Left lung (tissue), 10 donors: Measurements from ENCODE around the gene TAF1D. TPM values are rescaled to one million over a fixed set of nuclear protein-coding genes. Genes with fewer than 3 reads are reported as not detected.
"Not testable (repeated sequence)": the region's sequence is repeated elsewhere in the genome, so short reads cannot be mapped to it uniquely, and the experiment has no call there.

Experiments used
- ATAC-seq: fragments of 200-7000 bp; cut with Tn5 transposase; one replicate; pipeline ENCODE4 v1.9.1; 2020; ENCODE audit warnings: moderate library complexity
- DNase-seq, 4 donors: peaks; one replicate each; pipeline ENCODE4 v3.0.0-alpha.2; 2013 to 2020
- H3K27ac ChIP-seq, 2 donors: fragments of 200-600 bp; sonication (generic) in 1 of 2; one replicate each; pipeline versions ENCODE4 v1.5.0 to v1.8.0; 2020 to 2021
- H3K27me3 ChIP-seq, 2 donors: fragments of 200-600 bp; sonication (generic) in 1 of 2; one replicate each; pipeline versions ENCODE4 v1.5.0 to v1.8.0; 2020 to 2021
- H3K36me3 ChIP-seq, 2 donors: fragments of 200-600 bp; sonication (generic) in 1 of 2; one replicate each; pipeline versions ENCODE4 v1.5.0 to v1.8.0; 2020 to 2021
- H3K4me1 ChIP-seq, 2 donors: fragments of 200-600 bp; one replicate each; pipeline ENCODE4 v1.8.0; 2021
- H3K4me3 ChIP-seq, 2 donors: fragments of 200-600 bp; sonication (generic) in 1 of 2; one replicate each; pipeline versions ENCODE4 v1.5.0 to v1.8.0; 2020 to 2021; ENCODE audit warnings: mild to moderate bottlenecking in 1 of 2
- H3K9me3 ChIP-seq, 2 donors: fragments of 200-600 bp; sonication (generic) in 1 of 2; one replicate each; pipeline versions ENCODE4 v1.5.0 to v1.8.0; 2020 to 2021
- CTCF ChIP-seq, 2 donors: fragments of 200-600 bp; sonication (generic) in 1 of 2; IDR thresholded peaks; one replicate each; pipeline versions ENCODE4 v1.5.0 to v1.8.0; 2021; ENCODE audit warnings: antibody characterized with exemption in 2 of 2
- intact Hi-C, 2 donors: fragments of 100-400 bp; cut with DNase I; formaldehyde crosslinking; loops; one replicate each; pipeline versions ENCODE4 v1.11.2 to v1.14.2; 2022
- polyA plus RNA-seq, 6 donors: library from polyadenylated mRNA; unstranded; fragments of 120-200 nt; gene quantifications; one replicate each; pipeline ENCODE4 v1.2.1, GENCODE V29; 2013; ENCODE audit not compliant: insufficient read length in 6 of 6
- total RNA-seq, 2 donors: library from RNA; stranded (reverse); fragmentation: NEBNext Ultra II Directional; extraction: Animal tissue kit (Norgen Biotek cat#: 25700); gene quantifications; one replicate each; pipeline ENCODE4 v1.2.1, GENCODE V29; 2021
- donor health status: DM: no; HTN: yes; CAD: no.
- donor health status: DM: no; HTN: no; CAD: no.

Gene TAF1D
- total and polyA plus RNA-seq, 8 donors: 78.9 to 242 (median 175) TPM

- Histone ChIP-seq H3K4me1 (peaks cover 22 to 43% of the 10 kb centered on the region in 2 donors), H3K9me3 (no peaks in the 10 kb centered on the region), H3K27me3 (no peaks in the 10 kb centered on the region), H3K4me3 (peak overlapping the region; percentile 71 to 78), H3K36me3 (peaks cover 0 to 12% of the 10 kb centered on the region in 2 donors), H3K27ac (peak overlapping the region; percentile 93 to 95)
- DNase-seq: no peak
- TF ChIP-seq CTCF (IDR thresholded peaks at IDR 0.05): no peak
- peak; percentile 44 for ATAC-seq
- intact Hi-C loops: no loop called here
Observed at GRCh38 chr11:93783765-93784144, 42.5 kb upstream of the TAF1D start.

- H3K27me3 ChIP-seq: no peaks in the 10 kb centered on the region
- H3K4me3 ChIP-seq: peak overlapping the region; percentile 71 to 78
- intact Hi-C loops: no loop called here
Observed at GRCh38 chr11:93783362-93783761, 42.1 kb upstream of the TAF1D start.

GRCh38 chr11:93775289-93775688 is 34.0 kb upstream of the TAF1D start:
- DNase-seq (no peak), ATAC-seq (no peak)
- intact Hi-C loops: no loop called here
- no peak overlapping the region for H3K27ac ChIP-seq
- H3K36me3 ChIP-seq: no peaks in the 10 kb centered on the region
- no peaks in the 10 kb centered on the region for H3K27me3 ChIP-seq
- H3K4me1 ChIP-seq: no peaks in the 10 kb centered on the region
- no peak overlapping the region for H3K4me3 ChIP-seq
- TF ChIP-seq CTCF (IDR thresholded peaks at IDR 0.05): no peak
- H3K9me3 ChIP-seq: peaks cover 0 to 8% of the 10 kb centered on the region in 2 donors

More at GRCh38 chr11:93783362-93783761, 42.1 kb upstream of the TAF1D start:
- Histone ChIP-seq H3K4me1 (peaks cover 22 to 43% of the 10 kb centered on the region in 2 donors), H3K27ac (peak overlapping the region in 1 of 2 donors; percentile 93), H3K36me3 (peaks cover 0 to 8% of the 10 kb centered on the region in 2 donors), H3K9me3 (no peaks in the 10 kb centered on the region)
- no peak for ATAC-seq
- no peak for DNase-seq
- TF ChIP-seq CTCF (IDR thresholded peaks at IDR 0.05): no peak

GRCh38 chr11:93774560-93774959 is 33.3 kb upstream of the TAF1D start:
- intact Hi-C loops, ATAC-seq: not testable (repeated sequence)

GRCh38 chr11:93773601-93774200 is 32.4 kb upstream of the TAF1D start:
- no peak for TF ChIP-seq CTCF (IDR thresholded peaks at IDR 0.05)
- H3K36me3 ChIP-seq: no peaks in the 10 kb centered on the region
- intact Hi-C loops: no loop called here
- ATAC-seq: no peak
- H3K4me1 ChIP-seq: no peaks in the 10 kb centered on the region
- H3K9me3 ChIP-seq: peaks cover 0 to 8% of the 10 kb centered on the region in 2 donors
- H3K27me3 ChIP-seq: no peaks in the 10 kb centered on the region
- no peak overlapping the region for H3K27ac ChIP-seq
- H3K4me3 ChIP-seq: no peak overlapping the region
- no peak for DNase-seq

More at GRCh38 chr11:93774560-93774959, 33.3 kb upstream of the TAF1D start:
- not testable (repeated sequence) for DNase-seq, H3K27me3 ChIP-seq, H3K4me1 ChIP-seq, H3K27ac ChIP-seq, H3K36me3 ChIP-seq, H3K4me3 ChIP-seq, H3K9me3 ChIP-seq

- TF ChIP-seq CTCF (IDR thresholded peaks at IDR 0.05): no peak
- Histone ChIP-seq H3K9me3 (peaks cover 0 to 8% of the 10 kb centered on the region in 2 donors), H3K4me1 (no peaks in the 10 kb centered on the region), H3K27ac (no peak overlapping the region), H3K4me3 (no peak overlapping the region), H3K36me3 (no peaks in the 10 kb centered on the region), H3K27me3 (no peaks in the 10 kb centered on the region)
- intact Hi-C loops: no loop called here
- DNase-seq: no peak
- no peak for ATAC-seq
Observed at GRCh38 chr11:93773045-93773477, 31.8 kb upstream of the TAF1D start.
